Stimulated activated CD4-positive, alpha-beta T cell treated with anti-CD3 and anti-CD28 coated beads, Interleukin-2, amount 100 ng/mL, for 4 hours (primary cell): ENCODE results near the gene CDH4.

Experiments
- DNase-seq: peaks from one replicate; pipeline ENCODE4 v3.0.0-alpha.2; 2020; ENCODE audit warnings: low read depth

The CDH4 gene

GRCh38 chr20:61693055-61693600 is 441.1 kb downstream of the CDH4 start:
- DNase-seq = no peak

- DNase-seq = no peak
Measured at GRCh38 chr20:61694682-61695081, 442.6 kb downstream of the CDH4 start.

GRCh38 chr20:61695741-61696140 is 443.7 kb downstream of the CDH4 start:
- DNase-seq = no peak

GRCh38 chr20:61696181-61696735 is 444.2 kb downstream of the CDH4 start:
- DNase-seq = no peak

- no peak for DNase-seq
Measured at GRCh38 chr20:61697666-61698597, 445.9 kb downstream of the CDH4 start.

GRCh38 chr20:61698598-61699494 is 446.8 kb downstream of the CDH4 start:
- DNase-seq = no peak

GRCh38 chr20:61699495-61700374 is 447.7 kb downstream of the CDH4 start:
- DNase-seq = no peak

- no peak for DNase-seq
Measured at GRCh38 chr20:61700595-61701140, 448.6 kb downstream of the CDH4 start.

GRCh38 chr20:61701401-61701800 is 449.3 kb downstream of the CDH4 start:
- DNase-seq = no peak

GRCh38 chr20:61701802-61702201 is 449.7 kb downstream of the CDH4 start:
- no peak for DNase-seq

GRCh38 chr20:61702246-61702645 is 450.2 kb downstream of the CDH4 start:
- DNase-seq = no peak

- DNase-seq = no peak
Measured at GRCh38 chr20:61704661-61705060, 452.6 kb downstream of the CDH4 start.

GRCh38 chr20:61705386-61706258 is 453.6 kb downstream of the CDH4 start:
- DNase-seq = no peak

- DNase-seq = no peak
Measured at GRCh38 chr20:61706259-61706961, 454.3 kb downstream of the CDH4 start.

GRCh38 chr20:61708891-61709290 is 456.8 kb downstream of the CDH4 start:
- DNase-seq = no peak

GRCh38 chr20:61710108-61710507 is 458.0 kb downstream of the CDH4 start:
- DNase-seq = no peak

GRCh38 chr20:61712688-61713087 is 460.6 kb downstream of the CDH4 start:
- no peak for DNase-seq

- DNase-seq = no peak
Measured at GRCh38 chr20:61718361-61719005, 466.4 kb downstream of the CDH4 start.
